ENCODE measurements around the gene FBLN2. TPM values are rescaled to one million over a fixed set of nuclear protein-coding genes. Genes with fewer than 3 reads are reported as not detected.

The FBLN2 gene
- total RNA-seq, 1 experiment from 2014 or later = 0.07 TPM

DNA sequence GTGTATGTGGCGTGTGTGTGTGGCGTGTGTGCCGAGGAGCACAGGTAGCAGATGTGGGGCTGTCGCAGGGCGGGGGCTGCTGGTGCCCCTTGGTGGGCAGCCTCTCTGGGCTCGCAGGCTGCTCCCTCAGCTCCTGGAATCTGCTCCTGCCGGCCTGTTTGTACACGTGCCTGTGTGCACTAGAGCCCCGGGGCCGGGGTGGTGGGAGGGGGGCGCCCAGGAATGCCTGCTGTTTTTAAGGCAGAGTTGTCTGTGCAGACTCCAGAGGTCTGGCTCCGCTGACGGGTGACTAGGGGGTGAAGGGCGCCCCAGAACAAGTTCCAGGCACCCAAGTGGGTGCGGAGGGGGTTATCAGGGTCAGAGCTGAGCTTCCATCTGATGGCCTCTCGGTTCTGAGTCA, 112.2 kb downstream of the FBLN2 start:
- no peak for DNase-seq (ENCODE audit: low spot score)

DNA sequence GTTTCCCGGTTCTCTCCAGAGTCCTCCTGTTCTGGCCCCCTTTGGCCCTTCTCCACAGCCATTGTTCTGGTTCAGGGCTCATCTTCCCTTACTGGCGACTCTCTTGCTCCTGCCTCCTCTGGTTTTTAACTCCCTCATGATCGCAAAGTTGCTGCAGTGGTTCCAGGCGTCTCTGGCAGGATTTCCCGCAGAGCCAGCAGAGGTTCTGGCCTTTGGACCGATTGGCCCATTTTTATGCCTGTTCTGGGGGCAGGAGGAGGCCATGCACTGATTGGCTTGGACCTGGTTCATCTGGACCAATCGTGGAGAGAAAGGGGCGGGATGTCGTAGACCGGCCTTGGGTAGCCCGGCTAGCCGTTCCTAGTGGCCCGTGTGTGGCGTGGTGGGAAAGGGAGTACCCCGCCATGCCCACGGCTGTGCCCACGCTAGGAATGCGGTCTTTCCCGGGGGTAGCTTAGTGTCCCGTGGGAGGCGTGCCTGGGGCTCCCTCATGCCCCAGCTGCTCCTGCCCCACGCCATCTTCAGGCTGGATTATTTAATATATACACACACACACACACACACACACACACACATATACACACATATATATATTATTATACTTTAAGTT, 113.4 kb downstream of the FBLN2 start:
- DNase-seq (ENCODE audit: low spot score) = no peak

DNA sequence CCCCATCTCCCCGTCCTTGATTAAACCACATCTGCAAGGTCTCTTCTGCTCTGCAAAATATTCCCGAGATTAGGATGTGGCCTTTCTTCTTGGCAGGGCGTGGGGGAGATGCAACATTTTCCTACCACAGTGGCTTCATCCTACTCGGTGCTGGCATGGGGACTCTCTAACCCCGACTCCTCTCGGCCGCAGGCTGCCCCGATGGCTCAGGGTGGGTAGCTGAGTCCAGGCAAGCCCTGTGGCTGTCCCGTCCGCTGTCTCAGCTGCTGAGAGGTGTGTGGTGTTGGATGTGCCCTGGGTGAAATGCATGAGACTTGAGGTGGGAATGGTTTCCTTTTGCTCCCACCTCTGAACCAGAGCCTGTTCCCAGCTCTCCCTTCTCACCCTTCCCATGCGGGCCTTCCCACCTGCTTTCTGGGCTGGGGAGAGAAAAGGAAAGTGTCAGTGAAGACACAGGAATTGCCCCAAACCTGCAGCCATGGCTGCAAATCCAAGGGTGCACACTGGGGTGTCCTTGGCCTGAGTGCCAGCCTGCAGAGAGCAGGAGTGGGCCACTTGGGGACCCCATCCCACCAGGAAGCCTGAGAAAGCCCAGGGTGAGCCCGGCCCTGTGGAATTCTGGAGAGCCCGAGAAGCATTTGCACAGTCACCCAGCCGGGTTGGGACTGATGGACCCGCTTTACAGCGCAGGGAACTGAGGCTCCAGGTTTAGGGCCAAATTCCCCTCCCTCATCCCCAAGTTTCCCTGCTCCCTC, 115.0 kb downstream of the FBLN2 start:
- DNase-seq (ENCODE audit: low spot score) = no peak

DNA sequence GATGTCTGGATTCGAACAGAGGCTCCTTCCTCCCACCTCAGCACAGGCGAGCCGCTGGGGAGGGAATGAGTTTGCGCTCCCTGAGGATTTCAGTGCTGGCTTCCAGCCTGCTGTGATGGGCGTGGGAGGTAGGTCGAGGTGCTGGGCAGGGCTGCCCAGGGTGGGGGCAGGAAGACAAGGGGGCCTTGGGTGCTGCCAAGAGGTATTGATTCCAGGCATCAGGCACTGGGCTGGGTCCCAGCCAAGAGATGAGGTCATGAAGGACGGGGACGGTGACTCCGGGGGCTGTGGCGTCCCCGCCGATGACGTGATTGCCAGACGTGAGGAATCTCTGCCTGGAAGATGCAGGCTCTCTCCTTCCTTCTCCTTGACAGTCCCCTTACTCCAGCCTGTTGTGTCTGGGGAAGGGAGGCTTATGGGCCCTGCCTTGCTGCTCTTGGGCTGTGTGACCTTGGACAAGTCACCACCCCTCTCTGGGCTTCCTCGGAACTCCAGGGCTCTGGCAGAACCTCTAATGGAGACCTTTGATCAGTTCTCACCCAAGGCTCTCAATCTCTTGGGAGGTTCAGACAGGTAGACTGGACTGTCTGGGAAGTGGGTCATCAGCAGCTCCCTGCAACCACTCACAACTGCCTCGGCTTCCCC, 116.8 kb downstream of the FBLN2 start:
- DNase-seq (ENCODE audit: low spot score) = no peak

DNA sequence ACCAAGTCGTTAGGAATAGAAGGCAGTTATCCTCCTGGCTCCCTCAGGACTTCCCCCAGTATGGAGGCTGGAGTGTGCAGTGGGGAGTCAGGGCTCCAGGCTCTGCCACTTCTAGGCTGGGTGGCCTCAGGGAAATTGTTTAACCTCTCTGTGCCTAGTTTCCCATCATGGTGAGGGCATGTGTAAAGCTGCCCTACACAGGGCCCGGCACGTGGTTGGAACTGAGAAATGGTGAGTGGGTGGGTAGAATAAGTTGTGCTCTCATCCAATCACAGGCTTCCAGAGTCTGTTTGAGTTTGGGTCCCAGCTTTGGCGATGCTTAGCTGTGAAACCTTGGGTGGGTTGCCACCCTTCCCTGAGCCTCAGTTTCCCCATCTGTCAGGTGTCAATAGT, 117.3 kb downstream of the FBLN2 start:
- DNase-seq (ENCODE audit: low spot score) = no peak

DNA sequence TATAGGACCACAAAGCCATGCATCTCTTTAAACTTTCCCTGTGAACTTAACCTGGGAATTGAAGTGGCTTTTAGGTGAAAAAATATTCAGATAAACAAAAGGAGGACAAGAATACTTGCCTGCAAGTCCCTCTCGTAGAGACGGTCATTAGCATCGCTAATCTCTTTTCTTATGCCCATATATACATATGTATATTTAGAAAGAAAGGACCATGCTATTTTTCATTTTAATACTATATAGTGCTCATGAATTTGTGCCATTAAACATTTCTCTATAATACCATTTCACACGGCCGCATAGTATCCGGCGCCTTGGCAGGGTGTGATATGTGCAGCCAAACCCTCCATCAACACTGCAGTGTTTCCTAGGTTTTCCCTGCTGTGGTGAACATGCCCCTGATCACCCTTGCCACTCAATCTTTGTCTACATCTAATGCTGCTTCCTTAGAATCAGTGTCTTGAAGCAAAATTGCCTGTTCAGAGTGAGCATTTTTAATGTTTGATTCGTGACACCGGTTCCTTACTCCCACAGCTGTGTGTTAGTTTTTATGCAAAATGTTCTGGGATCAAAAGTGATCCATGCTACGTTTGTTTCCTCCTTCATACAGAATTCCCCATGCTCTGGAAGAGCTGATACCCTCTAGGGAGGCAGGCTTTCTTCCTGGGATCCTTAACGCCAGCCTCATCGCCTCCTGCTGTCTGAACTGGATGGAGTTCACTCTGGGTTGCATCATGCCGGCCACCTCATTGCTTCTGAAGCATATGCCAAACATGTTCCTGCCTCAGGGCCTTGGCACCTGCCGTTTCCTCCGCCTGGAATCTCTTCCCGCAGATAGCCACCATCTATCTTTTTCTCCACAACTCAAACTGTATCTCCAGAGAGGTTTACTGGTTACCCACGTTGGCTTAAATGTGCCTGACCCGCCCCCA, 118.1 kb downstream of the FBLN2 start:
- DNase-seq (ENCODE audit: low spot score) = no peak

DNA sequence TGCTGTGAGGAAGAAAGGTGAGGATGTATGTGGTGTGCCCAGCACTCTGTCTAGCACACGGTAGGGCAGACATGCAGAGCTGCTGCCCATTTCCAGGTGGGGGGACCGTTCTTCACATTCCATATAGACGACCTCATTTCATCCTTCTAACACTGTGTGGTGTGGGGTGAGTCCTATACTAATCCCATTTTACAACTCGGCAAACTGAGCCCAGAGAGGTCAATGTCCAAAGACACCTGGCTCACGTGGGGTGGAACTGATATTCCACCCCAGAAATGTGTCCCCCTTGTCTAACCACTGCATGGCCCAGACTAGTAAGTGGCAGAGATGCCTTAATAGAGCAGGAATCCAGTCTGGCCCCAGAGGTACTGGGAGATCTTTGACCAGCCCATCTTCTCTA, 119.2 kb downstream of the FBLN2 start:
- DNase-seq (ENCODE audit: low spot score) = no peak

DNA sequence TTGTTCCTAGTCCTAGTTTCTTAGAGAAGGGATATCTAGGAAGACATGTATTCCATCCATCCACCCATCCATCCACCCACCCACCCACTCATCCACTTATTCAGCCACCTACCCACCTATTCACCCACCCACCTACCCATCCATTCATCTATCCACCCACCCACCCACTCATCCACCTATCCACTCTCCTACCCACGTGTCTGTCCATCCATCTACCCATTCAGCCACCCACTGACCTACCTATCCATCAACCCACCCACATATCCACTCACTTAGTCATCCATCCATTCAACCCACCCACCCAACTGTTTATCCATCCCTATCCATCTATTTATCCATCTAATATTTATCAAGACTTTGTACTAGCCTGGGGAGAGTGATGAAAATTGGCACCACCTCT, 120.5 kb downstream of the FBLN2 start:
- DNase-seq (ENCODE audit: low spot score) = no peak

DNA sequence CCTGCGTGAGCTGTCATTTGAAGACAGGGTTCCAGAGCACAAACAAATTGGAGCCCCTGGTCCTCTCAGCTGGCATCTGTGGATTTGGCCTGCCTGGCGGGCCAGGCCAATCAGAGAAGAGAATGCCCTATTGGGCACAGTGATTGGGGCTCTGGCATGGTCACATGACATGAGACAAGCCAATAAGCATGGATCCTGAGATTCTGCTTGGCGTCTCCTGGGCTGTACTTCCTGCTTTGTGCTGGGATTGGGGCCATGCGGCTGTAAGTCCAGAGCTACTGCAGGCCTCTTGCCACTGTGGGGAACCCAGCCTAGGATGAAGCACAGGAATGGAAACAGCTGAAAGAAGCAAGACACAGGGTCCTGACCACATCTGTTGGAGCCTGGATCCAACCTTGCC, 121.4 kb downstream of the FBLN2 start:
- no peak for DNase-seq (ENCODE audit: low spot score)

DNA sequence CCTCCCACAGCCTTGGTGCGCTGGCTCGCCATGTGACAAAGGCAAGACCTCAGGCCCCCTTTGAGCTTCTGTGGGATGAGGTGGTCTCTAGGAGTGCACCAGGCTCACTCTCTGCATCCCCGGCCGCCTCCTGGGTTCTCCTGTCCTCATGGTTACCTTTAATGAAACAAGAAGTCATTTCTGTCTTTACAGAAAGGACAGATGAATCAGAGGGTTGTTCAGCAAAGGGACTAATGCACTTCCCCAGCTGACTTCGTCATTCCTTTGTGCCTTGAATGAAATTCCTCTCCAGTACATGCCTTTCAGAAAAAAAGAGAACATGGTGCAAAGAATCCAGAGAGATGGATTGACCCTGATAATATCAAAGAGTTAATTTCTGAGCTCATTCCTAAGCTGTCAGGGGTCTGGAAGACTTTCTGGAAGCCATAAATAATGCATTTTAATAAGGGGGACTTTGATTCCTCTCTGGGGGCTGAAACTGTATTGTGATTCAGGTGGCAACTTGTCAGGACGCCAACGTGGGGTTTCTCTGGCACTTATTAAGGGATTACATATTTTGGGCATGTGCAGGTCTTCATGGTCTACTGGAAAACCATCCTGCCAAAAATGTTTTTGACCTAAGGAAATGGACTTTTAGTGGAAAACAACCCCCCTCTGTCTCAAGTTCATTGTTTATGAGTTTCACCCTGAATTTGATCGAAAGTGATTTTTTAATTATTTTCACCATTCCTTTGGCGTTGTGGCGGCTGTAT, 122.7 kb downstream of the FBLN2 start:
- no peak for DNase-seq (ENCODE audit: low spot score)

DNA sequence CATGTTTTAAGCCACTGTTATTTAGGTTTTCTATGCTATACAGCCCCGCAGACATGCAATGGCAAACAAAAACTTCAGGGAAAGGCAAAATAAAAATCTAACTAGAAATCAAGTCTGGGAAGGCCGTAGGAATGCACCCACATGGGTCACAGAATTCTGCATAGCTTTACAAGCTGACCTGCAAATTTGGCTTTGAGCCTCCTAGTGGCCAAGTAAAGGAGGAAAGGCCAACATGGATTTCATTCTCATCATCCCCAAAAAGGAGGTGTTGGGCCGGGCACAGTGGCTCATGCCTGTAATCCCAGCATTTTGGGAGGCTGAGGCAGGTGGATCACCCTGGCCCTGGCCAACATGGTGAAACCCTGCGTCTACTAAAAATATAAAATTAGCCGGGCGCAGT, 124.3 kb downstream of the FBLN2 start:
- DNase-seq (ENCODE audit: low spot score) = no peak

DNA sequence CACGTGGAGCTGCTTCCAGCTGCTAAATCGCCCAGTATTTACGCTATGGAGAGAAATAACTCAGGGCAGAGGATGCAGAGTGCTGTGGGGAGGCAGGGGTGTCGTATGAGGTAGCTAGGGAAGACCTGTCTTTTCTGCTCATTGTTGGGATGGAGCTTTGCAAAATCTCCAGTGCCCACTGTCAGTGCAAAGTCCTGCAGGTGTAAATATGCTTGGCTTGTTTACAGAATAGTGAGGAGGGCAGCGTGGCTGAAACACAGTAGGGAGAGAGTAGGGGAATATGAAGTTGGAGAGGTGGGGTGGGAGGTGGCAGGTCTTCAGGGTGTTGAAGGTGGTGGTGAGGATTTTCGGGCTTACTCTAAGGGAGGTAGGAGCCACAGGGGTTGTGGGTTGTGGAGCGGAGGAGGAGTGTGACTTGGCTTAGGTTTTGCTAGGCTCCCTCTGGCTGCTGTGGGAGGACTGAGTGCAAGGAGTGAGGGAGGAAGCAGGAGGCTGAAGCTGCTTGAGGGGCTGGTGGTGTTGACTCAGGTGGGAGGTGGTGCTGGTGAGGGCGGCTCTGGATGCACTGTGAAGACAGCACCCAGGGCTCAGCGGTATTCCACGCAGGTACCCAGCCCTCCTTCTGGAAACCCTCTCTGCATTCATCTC, 125.7 kb downstream of the FBLN2 start:
- no peak for DNase-seq (ENCODE audit: low spot score)

DNA sequence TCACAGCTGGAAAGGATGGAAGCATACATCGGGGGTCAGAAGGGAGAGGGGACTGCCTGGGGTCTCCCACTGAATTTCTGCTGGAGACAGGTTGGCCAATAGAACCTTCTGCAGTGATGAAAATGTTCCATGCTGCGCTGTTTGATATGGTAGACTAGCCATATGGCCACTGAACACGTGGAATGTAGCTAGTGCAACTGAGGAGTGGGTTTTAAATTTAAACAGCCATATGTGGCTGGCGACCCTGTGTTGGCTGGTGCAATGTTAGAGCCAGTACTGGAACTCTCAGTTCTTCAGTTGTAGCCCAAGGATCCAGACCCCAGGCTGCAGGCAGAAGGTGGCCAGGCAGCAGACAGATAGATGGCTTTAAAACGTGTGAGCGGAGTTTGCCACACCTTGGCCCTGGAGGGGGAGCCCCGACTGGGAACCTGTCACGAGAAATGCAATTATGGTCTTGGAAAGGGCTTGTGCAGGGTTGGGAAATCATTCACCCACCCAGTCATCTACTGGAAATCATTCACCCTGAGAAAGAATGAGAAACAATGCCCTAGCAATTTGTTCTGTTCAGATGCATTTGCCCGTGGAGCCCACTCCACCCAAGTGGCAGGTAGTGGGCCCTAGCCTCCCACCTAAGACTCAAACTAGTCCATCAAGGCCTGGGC, 127.6 kb downstream of the FBLN2 start:
- no peak for DNase-seq (ENCODE audit: low spot score)

DNA sequence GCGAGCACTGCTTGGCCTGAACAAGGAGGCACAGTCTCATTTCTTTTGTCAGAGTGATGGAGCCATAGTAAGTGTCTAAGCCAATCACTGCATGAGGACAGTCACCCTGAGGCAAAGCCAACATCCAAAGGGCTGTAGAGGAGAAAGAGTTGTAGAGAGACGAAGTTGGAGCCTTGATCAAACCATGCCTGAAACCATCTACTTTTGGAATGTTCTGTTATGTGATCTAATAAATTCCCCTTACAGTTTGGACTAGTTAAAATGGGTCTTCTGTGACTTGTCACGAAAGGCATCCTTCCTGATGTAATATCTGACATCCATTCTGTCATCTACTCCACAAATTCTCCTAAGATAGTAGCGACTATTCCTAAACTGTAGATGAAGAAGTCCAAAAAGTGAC, 128.3 kb downstream of the FBLN2 start:
- DNase-seq (ENCODE audit: low spot score) = no peak

DNA sequence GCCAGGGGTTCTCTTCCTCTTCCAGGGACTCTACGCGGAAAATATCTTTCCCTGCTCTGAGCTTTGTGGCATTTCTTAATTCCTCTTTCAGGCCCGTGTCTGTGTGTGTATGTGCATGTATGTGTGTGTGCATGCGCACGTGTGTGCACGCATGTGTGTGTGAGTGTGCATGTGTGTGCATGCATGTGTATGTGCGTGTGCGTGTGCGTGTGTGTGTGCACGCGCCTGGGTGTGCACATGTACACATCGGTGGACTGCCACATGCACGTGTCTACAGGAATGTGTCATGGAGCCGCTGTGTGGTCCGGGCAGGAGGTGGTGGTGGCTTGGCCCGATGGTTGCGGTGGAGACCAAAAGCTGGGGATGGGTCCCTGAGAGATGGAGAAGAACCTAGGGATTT, 133.0 kb downstream of the FBLN2 start:
- DNase-seq (ENCODE audit: low spot score) = no peak

DNA sequence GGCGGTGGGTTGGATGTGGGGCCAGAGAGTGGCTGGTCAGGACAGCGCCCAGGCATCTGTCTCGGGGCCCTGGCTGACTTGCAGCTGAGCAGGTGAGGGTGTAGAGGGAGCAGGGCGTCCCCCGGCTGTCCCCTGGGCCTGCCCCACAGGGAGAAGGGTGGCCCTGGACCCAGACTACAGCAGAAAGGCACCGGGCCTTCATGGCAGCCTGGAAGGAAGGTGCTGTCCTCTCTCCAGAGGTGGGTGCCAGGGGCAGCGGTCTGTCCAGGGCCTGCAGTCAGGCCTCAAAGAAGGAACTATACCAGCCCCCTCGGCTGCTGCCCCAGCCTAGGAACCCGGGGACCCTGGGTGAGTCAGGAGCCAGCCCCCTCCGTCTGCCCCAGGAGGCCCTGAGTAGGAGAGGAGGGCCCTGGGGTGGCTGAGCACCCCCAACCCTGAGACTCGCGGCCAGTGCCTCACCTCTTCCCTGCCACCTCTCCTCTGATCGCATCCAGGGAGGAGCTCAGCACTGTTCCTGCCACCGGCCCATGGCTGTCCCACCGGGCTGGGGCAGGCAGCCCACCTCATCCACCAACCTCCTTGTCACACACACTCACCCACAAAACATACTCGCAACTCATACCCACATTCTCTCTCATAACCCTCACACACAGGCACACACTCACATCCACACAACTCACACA, 133.5 kb downstream of the FBLN2 start:
- no peak for DNase-seq (ENCODE audit: low spot score)

DNA sequence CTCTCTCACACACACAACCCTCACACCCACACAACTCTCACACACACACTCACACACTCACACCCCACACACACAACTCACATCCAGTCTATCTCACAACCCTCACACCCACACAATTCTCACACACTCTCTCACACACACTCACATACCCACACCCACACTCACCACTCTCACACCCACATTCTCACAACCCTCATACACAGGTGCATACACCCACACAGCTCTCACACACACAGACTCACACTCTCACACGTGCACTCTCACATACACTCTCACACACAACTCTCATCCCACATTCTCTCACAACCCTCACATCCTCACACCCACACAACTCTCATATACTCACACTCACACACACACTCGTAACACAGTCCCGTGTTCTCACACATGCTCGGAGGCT, 134.4 kb downstream of the FBLN2 start:
- DNase-seq (ENCODE audit: low spot score) = no peak

DNA sequence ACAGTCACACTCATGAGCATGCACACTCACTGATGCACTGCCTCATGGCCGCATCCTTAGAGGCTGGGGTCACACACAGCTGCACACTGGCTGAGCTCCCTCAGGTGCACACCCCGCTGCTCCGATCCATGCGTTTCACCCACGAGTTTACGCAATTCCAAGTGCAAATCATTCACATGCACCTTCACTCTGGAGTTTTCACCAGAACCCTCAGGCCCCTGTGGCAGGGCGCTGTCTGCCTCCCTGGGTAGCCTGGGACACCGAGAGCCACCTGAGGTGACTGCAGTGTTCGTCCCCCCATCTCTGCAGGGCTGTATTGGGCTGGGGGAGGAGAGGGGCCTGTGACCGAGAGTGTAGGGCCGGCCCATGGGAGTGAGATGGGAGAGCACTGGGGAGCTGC, 134.8 kb downstream of the FBLN2 start:
- no peak for DNase-seq (ENCODE audit: low spot score)

DNA sequence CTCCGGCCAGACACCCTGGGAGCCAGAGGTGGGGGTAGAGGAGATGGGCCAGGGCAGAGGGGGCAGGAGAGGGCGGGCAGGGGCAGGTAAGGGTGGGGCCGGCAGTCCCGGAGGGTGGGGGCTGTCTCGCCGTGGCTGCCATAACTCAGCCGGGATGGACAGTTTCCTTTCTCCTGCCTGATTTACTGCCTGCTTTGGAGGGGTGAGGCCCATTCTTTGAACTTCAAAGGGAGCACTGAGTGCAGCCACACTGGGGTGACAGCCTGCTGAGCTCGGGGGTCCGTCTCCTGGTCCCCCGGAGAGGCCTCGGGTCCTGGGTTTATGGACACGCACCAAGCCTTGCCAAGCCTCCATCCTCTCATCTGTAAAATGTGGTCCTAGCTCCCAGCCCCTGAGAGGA, 135.4 kb downstream of the FBLN2 start:
- DNase-seq (ENCODE audit: low spot score) = no peak

DNA sequence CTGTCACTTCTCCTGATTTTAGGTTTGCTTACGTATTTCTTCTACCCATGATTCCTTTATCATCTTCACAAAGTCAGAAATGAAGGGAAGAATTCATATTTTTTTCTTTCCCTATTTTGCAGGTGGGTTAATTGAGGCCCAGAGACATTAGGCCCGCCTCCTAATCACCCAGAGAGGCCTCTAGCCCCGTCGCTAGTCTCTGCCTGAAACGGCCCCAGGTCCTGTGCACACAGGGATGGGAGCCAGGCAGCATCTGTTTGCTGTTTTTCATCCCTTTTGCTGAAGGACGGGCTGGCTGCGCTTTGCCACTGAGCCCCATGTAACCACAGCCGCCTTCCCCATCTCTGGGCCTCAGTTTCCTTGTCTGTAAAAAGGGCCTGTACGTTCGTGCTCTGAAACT, 135.9 kb downstream of the FBLN2 start:
- DNase-seq (ENCODE audit: low spot score) = no peak
